ENCODE results near the gene CDH26. TPM values are rescaled to one million over a fixed set of nuclear protein-coding genes. Genes with fewer than 3 reads are reported as not detected.

CDH26 gene
- total RNA-seq, 1 experiment from 2014 or later: 1.1 TPM

DNA sequence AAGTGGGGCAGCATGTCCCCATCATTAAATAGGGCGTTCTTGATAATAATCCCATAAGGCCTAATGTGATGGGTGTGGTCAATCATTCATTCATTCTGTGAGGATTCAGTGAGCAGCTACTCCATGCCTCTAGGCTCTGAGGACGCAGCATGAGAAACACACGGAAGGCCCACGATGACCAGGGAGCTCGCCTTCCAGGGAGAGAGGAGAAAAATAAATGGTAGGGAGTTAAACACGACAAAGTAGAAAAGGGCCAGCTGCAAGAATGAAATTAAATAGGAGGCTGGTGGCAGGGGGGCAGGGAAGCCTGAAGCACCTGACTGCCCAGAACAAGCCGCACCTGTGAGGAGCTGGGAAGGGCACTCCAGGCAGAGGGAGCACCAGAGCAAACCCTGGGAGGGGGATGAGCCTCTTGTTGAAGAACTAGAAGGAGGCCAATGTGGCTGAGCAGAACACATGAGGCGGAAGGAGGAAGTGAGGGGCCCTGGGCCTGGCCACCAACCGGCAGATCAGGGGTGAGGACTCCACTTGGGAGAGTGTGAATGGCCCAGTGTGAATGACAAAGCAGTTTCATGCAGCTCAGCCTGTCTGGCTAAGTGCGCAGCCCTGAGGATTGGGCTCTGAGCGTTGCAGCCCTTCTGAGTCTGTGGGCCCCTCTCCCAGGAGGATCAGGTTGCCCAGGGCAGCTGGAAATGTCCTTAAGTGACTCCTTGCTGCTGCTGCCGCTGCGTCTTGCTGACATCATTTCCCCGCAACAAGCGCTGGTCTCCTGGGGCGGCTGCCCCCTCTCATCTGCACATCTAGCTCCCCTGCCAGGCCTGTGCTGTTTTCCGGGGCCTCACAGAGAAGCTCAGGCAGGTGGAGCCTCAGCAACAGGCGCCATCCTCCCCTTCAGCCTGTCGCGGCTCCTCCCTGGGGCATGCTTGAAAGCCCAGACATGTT, 99.9 kb downstream of the CDH26 start:
- no peak overlapping the region for H3K4me3 Mint-ChIP-seq (ENCODE audit: low read depth, unreplicated experiment)
- CTCF ChIA-PET: interaction anchor here (0.6 to 1.2 kb wide), 10 partner anchors 12 to 1838 kb away, joined by 3 to 10 read pairs (median 4); no protein-coding TSS in a partner anchor

GRCh38 chr20:60058879-60059278, 100.7 kb downstream of the CDH26 start:
- Mint-ChIP-seq H3K27ac (ENCODE audit: unreplicated experiment) (no peak overlapping the region), H3K36me3 (ENCODE audit: insufficient read depth, unreplicated experiment) (no peaks in the 10 kb centered on the region)
- no peak for DNase-seq

More for the DNA sequence above, 99.9 kb downstream of the CDH26 start:
- H3K4me1 Mint-ChIP-seq (ENCODE audit: low read depth, unreplicated experiment): peaks cover 16% of the 10 kb centered on the region
- no peaks in the 10 kb centered on the region for H3K9me3 Mint-ChIP-seq (ENCODE audit: low read depth, unreplicated experiment)
- intact Hi-C loops (cut with micrococcal nuclease; ENCODE audit: unreplicated experiment): loop anchor here (2.0 to 5.0 kb wide), 3 partner anchors 153 to 1839 kb away; no protein-coding TSS in a partner anchor
- H3K36me3 Mint-ChIP-seq (ENCODE audit: insufficient read depth, unreplicated experiment): no peaks in the 10 kb centered on the region
- no TSS peak for BruUV-seq (replicated peaks)
- peaks cover 76% of the 10 kb centered on the region for H3K27me3 Mint-ChIP-seq (ENCODE audit: unreplicated experiment)
- DNase-seq: no peak
- TF ChIP-seq, protein P1, sequence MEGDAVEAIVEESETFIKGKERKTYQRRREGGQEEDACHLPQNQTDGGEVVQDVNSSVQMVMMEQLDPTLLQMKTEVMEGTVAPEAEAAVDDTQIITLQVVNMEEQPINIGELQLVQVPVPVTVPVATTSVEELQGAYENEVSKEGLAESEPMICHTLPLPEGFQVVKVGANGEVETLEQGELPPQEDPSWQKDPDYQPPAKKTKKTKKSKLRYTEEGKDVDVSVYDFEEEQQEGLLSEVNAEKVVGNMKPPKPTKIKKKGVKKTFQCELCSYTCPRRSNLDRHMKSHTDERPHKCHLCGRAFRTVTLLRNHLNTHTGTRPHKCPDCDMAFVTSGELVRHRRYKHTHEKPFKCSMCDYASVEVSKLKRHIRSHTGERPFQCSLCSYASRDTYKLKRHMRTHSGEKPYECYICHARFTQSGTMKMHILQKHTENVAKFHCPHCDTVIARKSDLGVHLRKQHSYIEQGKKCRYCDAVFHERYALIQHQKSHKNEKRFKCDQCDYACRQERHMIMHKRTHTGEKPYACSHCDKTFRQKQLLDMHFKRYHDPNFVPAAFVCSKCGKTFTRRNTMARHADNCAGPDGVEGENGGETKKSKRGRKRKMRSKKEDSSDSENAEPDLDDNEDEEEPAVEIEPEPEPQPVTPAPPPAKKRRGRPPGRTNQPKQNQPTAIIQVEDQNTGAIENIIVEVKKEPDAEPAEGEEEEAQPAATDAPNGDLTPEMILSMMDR (IDR thresholded peaks at IDR 0.05; ENCODE audit: unreplicated experiment): no peak
- no peak overlapping the region for H3K27ac Mint-ChIP-seq (ENCODE audit: unreplicated experiment)

GRCh38 chr20:60060006-60060557, 101.9 kb downstream of the CDH26 start:
- Mint-ChIP-seq H3K9me3 (ENCODE audit: low read depth, unreplicated experiment) (peaks cover 3% of the 10 kb centered on the region), H3K27me3 (ENCODE audit: unreplicated experiment) (peaks cover 72% of the 10 kb centered on the region), H3K4me1 (ENCODE audit: low read depth, unreplicated experiment) (peaks cover 8% of the 10 kb centered on the region), H3K36me3 (ENCODE audit: insufficient read depth, unreplicated experiment) (no peaks in the 10 kb centered on the region), H3K27ac (ENCODE audit: unreplicated experiment) (no peak overlapping the region), H3K4me3 (ENCODE audit: low read depth, unreplicated experiment) (no peak overlapping the region)
- intact Hi-C loops (cut with micrococcal nuclease; ENCODE audit: unreplicated experiment): no loop called here
- DNase-seq: no peak
- no TSS peak for BruUV-seq (replicated peaks)
- CTCF ChIA-PET: no interaction called here
- TF ChIP-seq, protein P1 (IDR thresholded peaks at IDR 0.05; ENCODE audit: unreplicated experiment): no peak

More at GRCh38 chr20:60058879-60059278, 100.7 kb downstream of the CDH26 start:
- no TSS peak for BruUV-seq (replicated peaks)
- intact Hi-C loops (cut with micrococcal nuclease; ENCODE audit: unreplicated experiment): loop anchor here (5.0 kb wide), 2 partner anchors 203 to 1838 kb away; no protein-coding TSS in a partner anchor
- TF ChIP-seq, protein P1 (IDR thresholded peaks at IDR 0.05; ENCODE audit: unreplicated experiment): no peak
- Mint-ChIP-seq H3K27me3 (ENCODE audit: unreplicated experiment) (peaks cover 76% of the 10 kb centered on the region), H3K9me3 (ENCODE audit: low read depth, unreplicated experiment) (no peaks in the 10 kb centered on the region), H3K4me3 (ENCODE audit: low read depth, unreplicated experiment) (no peak overlapping the region), H3K4me1 (ENCODE audit: low read depth, unreplicated experiment) (peaks cover 8% of the 10 kb centered on the region)
- CTCF ChIA-PET: no interaction called here

GRCh38 chr20:60060593-60060992, 102.4 kb downstream of the CDH26 start:
- BruUV-seq (replicated peaks): no TSS peak
- DNase-seq: no peak
- Mint-ChIP-seq H3K9me3 (ENCODE audit: low read depth, unreplicated experiment) (peaks cover 3% of the 10 kb centered on the region), H3K4me3 (ENCODE audit: low read depth, unreplicated experiment) (no peak overlapping the region), H3K4me1 (ENCODE audit: low read depth, unreplicated experiment) (peaks cover 8% of the 10 kb centered on the region), H3K27ac (ENCODE audit: unreplicated experiment) (no peak overlapping the region), H3K27me3 (ENCODE audit: unreplicated experiment) (peaks cover 72% of the 10 kb centered on the region), H3K36me3 (ENCODE audit: insufficient read depth, unreplicated experiment) (no peaks in the 10 kb centered on the region)
- intact Hi-C loops (cut with micrococcal nuclease; ENCODE audit: unreplicated experiment): no loop called here
- TF ChIP-seq, protein P1 (IDR thresholded peaks at IDR 0.05; ENCODE audit: unreplicated experiment): no peak
- CTCF ChIA-PET: no interaction called here

All from Calu3 (cell line).